OCI-LY1 (cell line): Measurements from ENCODE around the gene RNFT2.
"Not testable (repeated sequence)": the region's sequence is repeated elsewhere in the genome, so short reads cannot be mapped to it uniquely, and the experiment has no call there.

Experiments used
- H2AFZ ChIP-seq: fragments of 200-600 bp; sonication (generic), shearing (Covaris generic); 2 replicates; pipeline ENCODE4 v1.6.0; 2014; ENCODE audit warnings: antibody characterized with exemption, mild to moderate bottlenecking, low read length
- H3F3A ChIP-seq: fragments of 200-600 bp; sonication (generic), shearing (Covaris generic); 2 replicates; pipeline ENCODE4 v1.6.0; 2014; ENCODE audit warnings: mild to moderate bottlenecking, antibody characterized with exemption, low read length, moderate library complexity; ENCODE audit not compliant: insufficient read depth
- H3K27ac ChIP-seq: fragments of 200-600 bp; sonication (generic); 2 replicates; pipeline ENCODE4 v1.5.1; 2014; ENCODE audit warnings: low read length, mixed run types, mild to moderate bottlenecking, low read depth; ENCODE audit not compliant: poor library complexity, severe bottlenecking
- H3K27me3 ChIP-seq: fragments of 200-600 bp; sonication (generic); 2 replicates; pipeline ENCODE4 v1.6.0; 2014; ENCODE audit warnings: antibody characterized with exemption, mild to moderate bottlenecking, low read length, moderate library complexity; ENCODE audit not compliant: insufficient read depth
- H3K36me3 ChIP-seq: fragments of 200-600 bp; sonication (generic); 2 replicates; pipeline ENCODE4 v1.6.1; 2014; ENCODE audit warnings: mild to moderate bottlenecking, antibody characterized with exemption, low read length, moderate library complexity, mixed read lengths; ENCODE audit not compliant: insufficient read depth
- H3K4me1 ChIP-seq: fragments of 200-600 bp; sonication (generic); 2 replicates; pipeline ENCODE4 v1.5.1; 2014; ENCODE audit warnings: mild to moderate bottlenecking, low read length, moderate library complexity; ENCODE audit not compliant: insufficient read depth, severe bottlenecking
- H3K4me2 ChIP-seq: fragments of 200-600 bp; sonication (generic), shearing (Covaris generic); 2 replicates; pipeline ENCODE4 v1.6.1; 2014; ENCODE audit warnings: low read length
- H3K4me3 ChIP-seq: fragments of 200-600 bp; sonication (generic); 2 replicates; pipeline ENCODE4 v1.5.1; 2014; ENCODE audit warnings: low read length, low read depth, mild to moderate bottlenecking, mixed read lengths; ENCODE audit not compliant: poor library complexity, severe bottlenecking
- H3K79me2 ChIP-seq: fragments of 200-600 bp; shearing (Covaris generic); 2 replicates; pipeline ENCODE4 v1.6.1; 2016; ENCODE audit warnings: mixed run types, low read length, mixed read lengths; ENCODE audit not compliant: insufficient read depth
- H3K9ac ChIP-seq: fragments of 200-600 bp; sonication (generic), shearing (Covaris generic); 2 replicates; pipeline ENCODE4 v1.6.1; 2014; ENCODE audit warnings: mild to moderate bottlenecking, low read length, mixed read lengths
- H3K9me2 ChIP-seq: fragments of 200-600 bp; sonication (generic), shearing (Covaris generic); 2 replicates; pipeline ENCODE4 v1.6.1; 2014; ENCODE audit warnings: low read depth, mild to moderate bottlenecking, low read length, mixed read lengths
- H3K9me3 ChIP-seq: fragments of 200-600 bp; shearing (Covaris generic); 2 replicates; pipeline ENCODE4 v1.6.1; 2014; ENCODE audit warnings: low read length, mixed read lengths
- H4K20me1 ChIP-seq: fragments of 200-600 bp; sonication (generic), shearing (Covaris generic); 2 replicates; pipeline ENCODE4 v1.6.0; 2016; ENCODE audit warnings: mild to moderate bottlenecking, low read length; ENCODE audit not compliant: insufficient read depth
- CTCF ChIP-seq: fragments of 200-600 bp; sonication (generic), shearing (Covaris generic); IDR thresholded peaks from 2 replicates; pipeline ENCODE4 v1.5.1; 2017; ENCODE audit warnings: mild to moderate bottlenecking, antibody characterized with exemption, low read length, moderate library complexity, mixed read lengths
- EZH2 ChIP-seq: fragments of 200-600 bp; sonication (generic), shearing (Covaris generic); IDR thresholded peaks from 2 replicates; pipeline ENCODE4 v1.8.0; 2017; ENCODE audit warnings: borderline replicate concordance, mixed run types, mild to moderate bottlenecking, antibody characterized with exemption, low read length, moderate library complexity, mixed read lengths

Gene RNFT2

GRCh38 chr12:116784238-116784612 is 46.1 kb downstream of the RNFT2 start:
- Histone ChIP-seq H3K9ac (no peak overlapping the region), H3K9me3 (no peaks in the 10 kb centered on the region), H3K4me2 (no peak overlapping the region), H3K4me1 (no peaks in the 10 kb centered on the region), H3F3A (no peaks in the 10 kb centered on the region), H3K79me2 (no peaks in the 10 kb centered on the region), H3K27me3 (no peaks in the 10 kb centered on the region), H4K20me1 (no peaks in the 10 kb centered on the region), H3K4me3 (no peak overlapping the region), H3K9me2 (no peaks in the 10 kb centered on the region), H2AFZ (no peak overlapping the region), H3K27ac (no peak overlapping the region), H3K36me3 (peaks cover 89% of the 10 kb centered on the region)
- TF ChIP-seq EZH2, result no peak
- no peak for TF ChIP-seq CTCF

- not testable (repeated sequence) for H3K9me2 ChIP-seq, H3K79me2 ChIP-seq, H3K27ac ChIP-seq, H3K4me2 ChIP-seq, H3K4me3 ChIP-seq, H2AFZ ChIP-seq, H3F3A ChIP-seq, H3K9me3 ChIP-seq, H4K20me1 ChIP-seq, H3K27me3 ChIP-seq, H3K9ac ChIP-seq, H3K4me1 ChIP-seq
- H3K36me3 ChIP-seq, result peaks cover 56% of the 10 kb centered on the region
These were observed 51.4 kb downstream of the RNFT2 start for GRCh38 chr12:116789562-116789961.

- Histone ChIP-seq H2AFZ (no peak overlapping the region), H3K9ac (no peak overlapping the region), H3K4me2 (no peak overlapping the region), H4K20me1 (no peaks in the 10 kb centered on the region), H3K9me2 (no peaks in the 10 kb centered on the region), H3K36me3 (peaks cover 52% of the 10 kb centered on the region), H3K9me3 (no peaks in the 10 kb centered on the region), H3F3A (no peaks in the 10 kb centered on the region), H3K4me3 (no peak overlapping the region), H3K27ac (no peak overlapping the region), H3K79me2 (no peaks in the 10 kb centered on the region), H3K27me3 (no peaks in the 10 kb centered on the region), H3K4me1 (no peaks in the 10 kb centered on the region)
- TF ChIP-seq CTCF (no peak), EZH2 (no peak)
These were observed 52.0 kb downstream of the RNFT2 start for GRCh38 chr12:116790066-116790465.

- TF ChIP-seq EZH2, result no peak
- TF ChIP-seq CTCF, result no peak
- H3K36me3 ChIP-seq, result peaks cover 31% of the 10 kb centered on the region
- no peaks in the 10 kb centered on the region for H3K9me3 ChIP-seq
These were observed 54.3 kb downstream of the RNFT2 start for GRCh38 chr12:116792403-116792802.

More at GRCh38 chr12:116792403-116792802, 54.3 kb downstream of the RNFT2 start:
- no peak overlapping the region for H2AFZ ChIP-seq
- H3K9ac ChIP-seq, result no peak overlapping the region
- no peak overlapping the region for H3K4me3 ChIP-seq
- H3K27ac ChIP-seq, result no peak overlapping the region
- no peaks in the 10 kb centered on the region for H3K27me3 ChIP-seq
- H3K4me2 ChIP-seq, result no peak overlapping the region
- H3K79me2 ChIP-seq, result no peaks in the 10 kb centered on the region
- H3K4me1 ChIP-seq, result no peaks in the 10 kb centered on the region
- H3F3A ChIP-seq, result no peaks in the 10 kb centered on the region
- H4K20me1 ChIP-seq, result no peaks in the 10 kb centered on the region
- no peaks in the 10 kb centered on the region for H3K9me2 ChIP-seq
